Rectal smooth muscle tissue (tissue), 1 donor: ENCODE results near the gene SPEF1.

ENCODE experiments used
- H3K27ac ChIP-seq: one replicate; pipeline ENCODE4 v1.7.0; 2013; ENCODE audit warnings: low read depth, low read length, inconsistent platforms
- H3K27me3 ChIP-seq: one replicate; pipeline ENCODE4 v1.7.0; 2013; ENCODE audit warnings: low read length; ENCODE audit not compliant: control insufficient read depth, insufficient read depth
- H3K36me3 ChIP-seq: one replicate; pipeline ENCODE4 v1.7.0; 2013; ENCODE audit warnings: low read length; ENCODE audit not compliant: control insufficient read depth, insufficient read depth
- H3K4me1 ChIP-seq: one replicate; pipeline ENCODE4 v1.7.0; 2013; ENCODE audit warnings: low read length; ENCODE audit not compliant: control insufficient read depth, insufficient read depth
- H3K4me3 ChIP-seq: one replicate; pipeline ENCODE4 v1.7.0; 2013; ENCODE audit warnings: low read length
- H3K9ac ChIP-seq: one replicate; pipeline ENCODE4 v1.7.0; 2013; ENCODE audit warnings: low read length

SPEF1 gene

DNA sequence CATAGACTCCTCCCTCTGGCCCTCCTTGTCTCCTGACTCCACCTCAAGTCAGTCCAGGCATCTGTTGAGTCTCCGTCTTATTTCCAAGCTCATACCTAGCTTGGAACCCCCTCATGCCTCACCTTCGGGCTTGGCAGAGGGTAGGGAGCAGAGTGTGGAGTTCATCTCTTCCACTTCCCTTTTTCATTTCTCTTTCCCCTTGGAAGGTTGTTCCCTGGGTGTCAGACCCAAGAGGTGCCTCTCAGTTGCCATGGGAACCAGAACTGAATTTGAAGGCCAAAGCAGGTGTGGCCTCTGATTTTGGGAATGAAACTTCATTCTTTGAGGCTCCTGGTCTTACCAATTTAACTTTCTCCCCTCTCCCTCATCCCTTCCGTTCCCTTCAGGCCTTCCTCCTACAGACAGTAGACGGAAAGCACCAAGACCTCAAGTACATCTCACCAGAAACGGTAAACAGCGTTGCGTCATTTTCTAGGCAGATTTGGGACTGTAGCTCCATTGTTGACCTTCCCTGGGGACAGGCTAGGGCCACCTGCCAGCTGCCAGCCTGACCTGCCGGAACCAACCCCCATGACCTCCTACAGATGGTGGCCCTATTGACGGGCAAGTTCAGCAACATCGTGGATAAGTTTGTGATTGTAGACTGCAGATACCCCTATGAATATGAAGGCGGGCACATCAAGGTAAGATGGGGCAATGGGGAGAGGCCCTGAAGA lies 21.4 kb upstream of the SPEF1 start:
- Histone ChIP-seq H3K4me3 (no peak overlapping the region), H3K4me1 (peaks cover 21% of the 10 kb centered on the region), H3K27ac (no peak overlapping the region), H3K36me3 (peaks cover 28% of the 10 kb centered on the region), H3K27me3 (no peaks in the 10 kb centered on the region), H3K9ac (no peak overlapping the region)

DNA sequence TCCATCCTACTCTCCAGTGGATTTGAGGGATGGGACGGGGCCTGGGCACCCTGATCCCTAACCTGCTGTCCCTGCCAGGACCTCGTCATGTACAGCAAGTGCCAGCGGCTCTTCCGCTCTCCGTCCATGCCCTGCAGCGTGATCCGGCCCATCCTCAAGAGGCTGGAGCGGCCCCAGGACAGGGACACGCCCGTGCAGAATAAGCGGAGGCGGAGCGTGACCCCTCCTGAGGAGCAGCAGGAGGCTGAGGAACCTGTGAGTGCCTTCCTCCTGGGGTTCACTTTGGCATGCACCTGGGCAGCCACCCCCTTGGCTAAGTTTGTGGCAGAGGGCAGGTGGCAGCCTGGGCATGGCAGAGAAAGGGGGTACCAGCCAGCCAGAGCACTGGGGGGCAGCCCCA lies 20.6 kb upstream of the SPEF1 start:
- Histone ChIP-seq H3K27me3 (no peaks in the 10 kb centered on the region), H3K9ac (no peak overlapping the region), H3K4me1 (peaks cover 17% of the 10 kb centered on the region), H3K27ac (no peak overlapping the region), H3K36me3 (peaks cover 28% of the 10 kb centered on the region), H3K4me3 (no peak overlapping the region)

DNA sequence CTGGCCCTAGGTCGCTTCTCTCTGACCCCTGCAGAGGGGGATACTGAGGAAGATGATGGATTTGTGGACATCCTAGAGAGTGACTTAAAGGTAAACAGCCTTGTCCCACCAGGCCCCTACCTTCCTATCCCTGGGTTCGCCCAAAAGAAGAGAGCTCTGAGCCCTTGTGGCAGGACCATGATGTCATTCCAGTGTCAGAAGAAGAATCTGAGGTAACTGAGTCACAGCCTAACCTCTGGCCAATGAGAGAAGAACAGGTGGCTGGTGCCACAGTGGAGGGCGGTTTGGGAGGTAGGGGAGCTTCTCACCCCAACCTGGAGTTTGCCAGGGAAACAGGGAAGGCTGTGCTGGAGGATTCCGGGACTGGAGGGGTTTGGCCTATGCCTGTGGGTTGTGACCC lies 20.1 kb upstream of the SPEF1 start:
- Histone ChIP-seq H3K4me1 (peaks cover 18% of the 10 kb centered on the region), H3K27me3 (no peaks in the 10 kb centered on the region), H3K4me3 (no peak overlapping the region), H3K9ac (no peak overlapping the region), H3K27ac (no peak overlapping the region), H3K36me3 (peaks cover 28% of the 10 kb centered on the region)

DNA sequence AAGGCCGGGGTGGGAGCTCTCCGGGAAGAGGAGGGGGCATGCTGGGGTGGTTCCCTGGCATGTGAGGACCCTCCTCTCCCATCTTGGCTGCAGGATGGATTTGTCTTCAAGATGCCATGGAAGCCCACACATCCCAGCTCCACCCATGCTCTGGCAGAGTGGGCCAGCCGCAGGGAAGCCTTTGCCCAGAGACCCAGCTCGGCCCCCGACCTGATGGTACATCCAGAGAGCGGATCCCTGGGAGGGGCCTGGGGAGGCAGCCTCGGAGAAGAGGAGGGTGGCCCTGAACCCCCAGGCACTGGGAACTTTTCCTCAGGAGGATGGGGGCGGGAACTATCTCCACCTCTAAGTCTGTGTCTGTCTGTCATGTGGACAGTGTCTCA lies 19.6 kb upstream of the SPEF1 start:
- no peak overlapping the region for H3K4me3 ChIP-seq
- peaks cover 13% of the 10 kb centered on the region for H3K4me1 ChIP-seq
- H3K27me3 ChIP-seq: no peaks in the 10 kb centered on the region
- H3K9ac ChIP-seq: no peak overlapping the region
- H3K27ac ChIP-seq: no peak overlapping the region
- H3K36me3 ChIP-seq: peaks cover 28% of the 10 kb centered on the region

DNA sequence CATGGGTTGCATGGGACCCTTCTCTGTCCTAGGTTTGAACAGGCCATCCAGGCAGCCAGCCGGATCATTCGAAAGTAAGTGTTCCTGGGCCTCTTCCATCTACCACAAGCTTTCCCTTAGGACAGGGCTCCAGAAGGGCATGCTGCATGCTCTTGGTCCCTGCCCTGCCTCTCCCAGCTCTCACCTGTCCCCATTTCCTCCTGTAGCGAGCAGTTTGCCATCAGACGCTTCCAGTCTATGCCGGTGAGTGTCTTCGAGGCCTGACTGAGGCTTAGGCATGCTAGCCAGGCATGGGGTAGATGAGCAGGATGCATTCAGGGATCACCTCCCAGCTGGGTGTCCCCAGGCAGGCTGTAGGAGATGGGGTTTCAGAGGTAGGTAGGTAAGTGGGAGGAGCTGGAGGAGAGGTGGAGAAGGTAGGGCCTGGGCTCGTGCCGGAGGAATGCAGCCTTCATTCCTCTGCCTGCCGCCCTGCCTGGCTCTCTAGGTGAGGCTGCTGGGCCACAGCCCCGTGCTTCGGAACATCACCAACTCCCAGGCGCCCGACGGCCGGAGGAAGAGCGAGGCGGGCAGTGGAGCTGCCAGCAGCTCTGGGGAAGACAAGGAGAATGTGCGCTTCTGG lies 19.1 kb upstream of the SPEF1 start:
- Histone ChIP-seq H3K9ac (no peak overlapping the region), H3K27ac (no peak overlapping the region), H3K4me1 (peaks cover 9% of the 10 kb centered on the region), H3K36me3 (peaks cover 24% of the 10 kb centered on the region), H3K4me3 (no peak overlapping the region), H3K27me3 (no peaks in the 10 kb centered on the region)

DNA sequence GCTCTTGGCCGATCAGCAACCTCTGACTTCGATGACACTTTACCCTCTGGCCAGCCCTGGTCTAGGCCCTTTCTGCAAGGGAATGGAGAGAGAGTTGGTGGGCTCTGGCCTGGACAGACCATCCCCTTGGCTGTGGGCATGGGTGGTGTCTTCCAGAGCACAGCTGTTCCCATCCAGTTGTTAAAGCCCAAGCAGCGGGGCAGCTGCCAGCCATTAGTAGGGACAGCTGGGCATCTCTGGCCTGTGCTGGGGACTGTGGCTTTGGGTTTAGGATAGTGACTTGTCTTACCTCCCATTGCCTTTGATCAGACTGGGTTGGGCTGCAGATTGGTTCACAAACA lies 17.6 kb upstream of the SPEF1 start:
- Histone ChIP-seq H3K27ac (no peak overlapping the region), H3K36me3 (peaks cover 18% of the 10 kb centered on the region), H3K9ac (no peak overlapping the region), H3K4me3 (no peak overlapping the region), H3K27me3 (no peaks in the 10 kb centered on the region), H3K4me1 (peaks cover 9% of the 10 kb centered on the region)

DNA sequence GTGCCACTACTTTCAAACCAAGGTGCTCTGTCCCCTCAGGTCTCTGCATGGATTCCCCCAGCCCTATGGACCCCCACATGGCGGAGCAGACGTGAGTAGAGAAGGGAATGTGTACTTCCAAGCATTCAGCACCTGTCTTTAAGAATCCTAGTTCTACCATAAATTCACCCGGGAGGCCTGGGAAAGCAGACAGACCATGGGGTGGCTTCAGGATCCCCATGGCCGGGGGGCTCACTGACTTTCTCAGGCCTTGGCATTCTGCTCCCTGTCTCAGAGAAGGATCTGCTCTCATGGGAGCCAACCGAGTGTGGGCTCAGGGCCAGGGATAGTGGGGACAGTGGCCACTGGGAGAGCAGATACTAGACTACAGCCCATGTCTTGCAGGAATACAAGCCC lies 17.1 kb upstream of the SPEF1 start:
- H3K36me3 ChIP-seq: peaks cover 16% of the 10 kb centered on the region
- no peak overlapping the region for H3K27ac ChIP-seq
- no peak overlapping the region for H3K9ac ChIP-seq
- H3K4me1 ChIP-seq: peaks cover 9% of the 10 kb centered on the region
- H3K27me3 ChIP-seq: no peaks in the 10 kb centered on the region
- no peak overlapping the region for H3K4me3 ChIP-seq

DNA sequence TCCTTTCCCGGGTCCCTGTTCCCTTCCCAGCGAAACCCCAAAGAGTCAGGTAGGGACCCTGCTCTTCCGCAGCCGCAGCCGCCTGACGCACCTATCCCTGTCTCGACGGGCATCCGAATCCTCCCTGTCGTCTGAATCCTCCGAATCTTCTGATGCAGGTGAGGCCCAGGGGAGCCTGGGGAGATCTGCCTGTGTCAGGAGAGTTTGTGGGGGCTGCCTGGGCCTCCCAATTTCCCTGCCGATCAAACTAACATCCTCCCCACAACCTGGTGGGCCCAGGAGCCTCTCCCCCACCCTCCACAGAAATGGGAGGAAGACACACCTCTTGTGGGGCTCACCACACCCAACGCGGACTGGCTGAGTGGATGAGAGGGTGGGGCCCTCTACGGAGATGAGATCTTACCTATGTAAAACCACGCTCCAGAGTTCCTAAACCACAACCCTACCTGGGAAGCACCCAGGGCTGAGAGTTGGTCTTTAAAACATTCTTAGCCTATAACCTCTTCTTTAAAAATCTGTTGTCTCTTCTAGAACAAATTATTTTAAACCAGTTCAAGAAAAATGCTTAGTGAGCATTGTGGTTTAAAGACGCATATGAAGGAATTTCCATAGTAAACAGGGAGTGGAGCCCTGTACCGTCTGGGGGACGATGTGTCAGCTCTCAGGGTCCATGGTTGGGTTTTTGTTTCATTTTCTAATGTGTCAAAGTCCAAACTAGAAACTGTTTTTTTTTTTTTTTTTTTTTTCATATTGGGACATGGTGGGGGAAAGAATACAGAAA lies 16.5 kb upstream of the SPEF1 start:
- H3K4me3 ChIP-seq: peak overlapping the region; percentile 74
- no peak overlapping the region for H3K9ac ChIP-seq
- H3K36me3 ChIP-seq: peaks cover 11% of the 10 kb centered on the region
- no peak overlapping the region for H3K27ac ChIP-seq
- peaks cover 9% of the 10 kb centered on the region for H3K4me1 ChIP-seq
- no peaks in the 10 kb centered on the region for H3K27me3 ChIP-seq

DNA sequence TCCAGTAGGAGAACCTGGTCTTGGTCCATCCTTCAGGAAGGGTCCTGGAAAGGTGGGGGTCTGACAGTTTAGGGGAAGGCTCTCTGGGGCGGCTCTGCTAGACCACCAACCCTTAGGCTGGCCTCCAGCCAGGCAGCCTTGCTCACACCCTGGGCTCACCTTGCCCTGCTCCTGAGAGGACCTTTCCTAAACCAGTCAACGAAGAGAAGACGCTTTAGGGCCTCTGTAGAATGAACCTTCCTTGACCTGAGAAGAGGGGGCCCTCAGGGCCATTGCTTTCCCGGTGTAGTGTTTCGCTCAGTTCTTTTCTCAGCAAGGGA lies 15.9 kb upstream of the SPEF1 start:
- Histone ChIP-seq H3K4me1 (peaks cover 9% of the 10 kb centered on the region), H3K27me3 (no peaks in the 10 kb centered on the region), H3K9ac (peak overlapping the region; percentile 30), H3K4me3 (peak overlapping the region; percentile 74), H3K27ac (no peak overlapping the region), H3K36me3 (peaks cover 5% of the 10 kb centered on the region)

DNA sequence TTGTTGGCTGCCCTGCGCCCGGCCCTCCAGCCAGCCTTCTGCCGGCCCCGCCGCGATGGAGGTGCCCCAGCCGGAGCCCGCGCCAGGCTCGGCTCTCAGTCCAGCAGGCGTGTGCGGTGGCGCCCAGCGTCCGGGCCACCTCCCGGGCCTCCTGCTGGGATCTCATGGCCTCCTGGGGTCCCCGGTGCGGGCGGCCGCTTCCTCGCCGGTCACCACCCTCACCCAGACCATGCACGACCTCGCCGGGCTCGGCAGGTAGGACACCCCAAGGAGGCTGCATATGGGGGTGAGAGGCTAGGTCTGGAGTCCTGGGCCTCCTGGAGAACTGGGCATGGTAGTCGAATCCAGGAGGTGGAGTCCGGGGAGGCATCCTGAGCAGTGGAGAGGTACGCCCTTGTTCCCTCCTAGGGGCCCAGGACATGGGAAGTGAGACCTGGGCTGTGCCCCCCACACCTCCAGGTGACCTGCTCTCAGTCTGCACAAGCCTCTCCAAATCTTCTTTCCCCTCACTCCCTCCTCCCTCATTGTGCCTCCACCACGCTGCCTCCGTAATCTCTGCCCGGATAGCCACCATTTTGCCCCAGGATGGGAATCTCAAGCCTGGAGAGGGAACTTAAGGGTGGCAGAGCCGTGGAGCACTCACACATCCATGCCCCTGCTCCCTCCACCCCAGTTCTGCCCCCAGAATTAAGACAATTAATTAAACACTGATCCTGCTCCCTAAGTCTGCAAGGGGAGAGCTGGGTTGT lies 15.4 kb upstream of the SPEF1 start:
- H3K9ac ChIP-seq: peak overlapping the region; percentile 30
- no peaks in the 10 kb centered on the region for H3K27me3 ChIP-seq
- H3K36me3 ChIP-seq: no peaks in the 10 kb centered on the region
- H3K4me3 ChIP-seq: peak overlapping the region; percentile 74
- H3K4me1 ChIP-seq: peaks cover 9% of the 10 kb centered on the region
- peak overlapping the region; percentile 51 for H3K27ac ChIP-seq

DNA sequence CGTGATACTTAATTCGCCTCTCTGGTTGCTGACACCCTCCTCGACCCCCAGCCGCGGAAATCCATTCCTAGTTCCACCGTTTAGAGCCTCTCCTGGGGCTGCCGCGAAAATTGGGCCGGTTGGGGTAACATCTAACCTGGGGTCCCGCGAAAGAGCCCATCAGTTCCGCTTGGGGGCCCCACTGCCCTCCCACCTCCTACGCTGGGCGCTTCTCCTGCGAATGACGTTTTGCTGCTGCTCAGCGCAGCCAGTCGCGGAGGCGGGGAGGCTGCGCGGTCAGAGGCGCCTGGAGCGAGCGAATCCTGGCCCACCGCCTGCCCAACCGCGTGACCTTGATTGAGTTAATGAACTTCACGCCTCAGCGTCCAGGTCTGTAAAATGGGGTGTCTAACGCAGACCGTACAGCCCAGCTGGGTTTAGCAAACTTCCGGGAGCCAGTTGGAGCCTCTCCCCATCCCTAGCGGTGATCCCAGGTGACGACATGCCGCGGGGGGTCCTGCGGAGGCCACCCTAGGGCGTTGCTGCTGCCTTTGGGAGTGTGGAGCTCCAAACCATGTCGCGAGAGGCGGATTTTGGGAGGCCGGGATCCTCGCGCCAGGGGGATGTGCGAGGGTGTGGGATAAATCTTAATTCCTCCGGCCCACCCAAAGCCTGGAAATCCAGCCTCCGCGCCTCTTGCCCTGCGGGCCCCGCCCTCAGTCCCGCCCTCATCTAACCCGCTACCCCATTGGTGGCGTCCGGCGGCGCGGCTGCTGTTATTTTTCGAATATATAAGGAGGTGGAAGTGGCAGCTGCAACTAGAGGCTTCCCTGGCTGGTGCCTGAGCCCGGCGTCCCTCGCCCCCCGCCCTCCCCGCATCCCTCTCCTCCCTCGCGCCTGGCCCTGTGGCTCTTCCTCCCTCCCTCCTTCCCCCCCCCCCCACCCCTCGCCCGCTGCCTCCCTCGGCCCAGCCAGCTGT lies 14.5 kb upstream of the SPEF1 start, which contains the start of gene CDC25B:
Gene CDC25B, plus strand, starts transcription at position 800 of the 958 bp plus-strand sequence. CDS start 222 bp downstream, outside the sequence.
- no peaks in the 10 kb centered on the region for H3K36me3 ChIP-seq
- H3K4me1 ChIP-seq: peaks cover 9% of the 10 kb centered on the region
- H3K9ac ChIP-seq: peak within 1 kb of the TSS; percentile 98
- H3K4me3 ChIP-seq: peak within 1 kb of the TSS; percentile 97
- H3K27ac ChIP-seq: peak within 1 kb of the TSS; percentile 100
- H3K27me3 ChIP-seq: no peaks in the 10 kb centered on the region
